ENCODE measurements around the gene FAM193B.

FAM193B gene

GRCh38 chr5:177483042-177483441 lies 71.3 kb downstream of the FAM193B start:
- no peak for DNase-seq

- DNase-seq, result no peak
Measured at GRCh38 chr5:177482359-177482795, 72.0 kb downstream of the FAM193B start.

GRCh38 chr5:177479774-177480173 lies 74.6 kb downstream of the FAM193B start:
- no peak for DNase-seq

GRCh38 chr5:177478711-177479646 lies 75.4 kb downstream of the FAM193B start:
- DNase-seq, result peak; percentile 23

- no peak for DNase-seq
Measured at GRCh38 chr5:177477701-177478477, 76.5 kb downstream of the FAM193B start.

GRCh38 chr5:177476531-177477233 lies 77.7 kb downstream of the FAM193B start:
- no peak for DNase-seq

- DNase-seq, result no peak
Measured at GRCh38 chr5:177475563-177476427, 78.6 kb downstream of the FAM193B start.

GRCh38 chr5:177474846-177475562 lies 79.4 kb downstream of the FAM193B start:
- DNase-seq, result no peak

GRCh38 chr5:177474002-177474476 lies 80.3 kb downstream of the FAM193B start:
- no peak for DNase-seq

- no peak for DNase-seq
Measured at GRCh38 chr5:177473443-177474001, 80.8 kb downstream of the FAM193B start, which contains the start of gene DBN1. TSS of gene DBN1 (minus strand) at chr5:177473634. CDS start at chr5:177473521, 113 bp downstream.

GRCh38 chr5:177472460-177473442 lies 81.6 kb downstream of the FAM193B start:
- peak; percentile 62 for DNase-seq

- no peak for DNase-seq
Measured at GRCh38 chr5:177471610-177472356, 82.6 kb downstream of the FAM193B start.

GRCh38 chr5:177470759-177471536 lies 83.4 kb downstream of the FAM193B start:
- no peak for DNase-seq
